A673 (cell line): ENCODE data around the gene KIF2C.

ENCODE experiments used
- EZH2 ChIP-seq: fragments of 200-600 bp; sonication (generic); IDR thresholded peaks from 2 replicates; pipeline ENCODE4 v1.6.1; 2017; ENCODE audit warnings: borderline replicate concordance, low read depth, mild to moderate bottlenecking, mixed read lengths, antibody characterized with exemption, low read length; ENCODE audit not compliant: poor library complexity, severe bottlenecking
- TF ChIP-seq, protein P1 (sequence below): fragments of 300-800, 200-600 bp; sonication (generic); conservative IDR thresholded peaks from 2 replicates; pipeline ENCODE4 v1.5.1; 2017; ENCODE audit warnings: low read depth, mild to moderate bottlenecking, antibody characterized with exemption, low read length, moderate library complexity, mixed read lengths

DNA sequence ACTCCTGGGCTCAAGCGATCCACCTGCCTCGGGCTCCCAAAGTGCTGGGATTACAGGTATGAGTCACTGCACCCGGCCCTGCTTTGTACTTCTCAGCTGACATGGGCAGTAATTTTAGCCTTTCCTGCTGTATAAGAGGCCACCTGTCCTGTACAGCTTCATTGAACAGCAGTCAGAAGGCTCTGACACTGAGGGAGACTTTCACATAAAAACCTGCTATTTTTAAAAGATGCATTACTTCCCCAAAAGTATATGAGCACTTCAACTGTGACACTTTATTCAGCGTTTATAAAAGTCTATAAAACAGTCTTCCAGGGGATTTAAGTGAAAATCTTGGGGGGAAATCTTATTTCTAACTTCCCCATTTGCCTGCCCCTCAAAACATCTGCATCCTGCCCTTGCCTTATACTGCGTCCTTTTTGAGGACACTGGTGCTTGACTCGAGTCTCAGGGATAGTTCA, 26.3 kb upstream of the KIF2C start:
- TF ChIP-seq, protein P1, sequence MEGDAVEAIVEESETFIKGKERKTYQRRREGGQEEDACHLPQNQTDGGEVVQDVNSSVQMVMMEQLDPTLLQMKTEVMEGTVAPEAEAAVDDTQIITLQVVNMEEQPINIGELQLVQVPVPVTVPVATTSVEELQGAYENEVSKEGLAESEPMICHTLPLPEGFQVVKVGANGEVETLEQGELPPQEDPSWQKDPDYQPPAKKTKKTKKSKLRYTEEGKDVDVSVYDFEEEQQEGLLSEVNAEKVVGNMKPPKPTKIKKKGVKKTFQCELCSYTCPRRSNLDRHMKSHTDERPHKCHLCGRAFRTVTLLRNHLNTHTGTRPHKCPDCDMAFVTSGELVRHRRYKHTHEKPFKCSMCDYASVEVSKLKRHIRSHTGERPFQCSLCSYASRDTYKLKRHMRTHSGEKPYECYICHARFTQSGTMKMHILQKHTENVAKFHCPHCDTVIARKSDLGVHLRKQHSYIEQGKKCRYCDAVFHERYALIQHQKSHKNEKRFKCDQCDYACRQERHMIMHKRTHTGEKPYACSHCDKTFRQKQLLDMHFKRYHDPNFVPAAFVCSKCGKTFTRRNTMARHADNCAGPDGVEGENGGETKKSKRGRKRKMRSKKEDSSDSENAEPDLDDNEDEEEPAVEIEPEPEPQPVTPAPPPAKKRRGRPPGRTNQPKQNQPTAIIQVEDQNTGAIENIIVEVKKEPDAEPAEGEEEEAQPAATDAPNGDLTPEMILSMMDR = no peak
- no peak for TF ChIP-seq EZH2
